Vagina (tissue), 2 donors: ENCODE measurements around the gene MYO1A.

Source experiments
- POLR2AphosphoS5 ChIP-seq, 2 donors: sonication (generic); formaldehyde crosslinking; IDR thresholded peaks; one replicate each; pipeline ENCODE4 v1.9.0; 2017; ENCODE audit warnings: antibody characterized with exemption in 2 of 2, mild to moderate bottlenecking in 2 of 2, low read depth in 1 of 2; ENCODE audit not compliant: insufficient read depth in 1 of 2
- TF ChIP-seq, protein P1 (sequence below), 3 experiments: fragments of 450-650 bp in 2 of 3; fragments of 200-600 bp in 1 of 3; sonication (generic) in 1 of 3; IDR thresholded peaks; one replicate each; pipeline ENCODE4 v1.5.1; 2017 to 2019; ENCODE audit warnings: antibody characterized with exemption in 3 of 3, mild to moderate bottlenecking in 2 of 3, moderate library complexity in 2 of 3

DNA sequence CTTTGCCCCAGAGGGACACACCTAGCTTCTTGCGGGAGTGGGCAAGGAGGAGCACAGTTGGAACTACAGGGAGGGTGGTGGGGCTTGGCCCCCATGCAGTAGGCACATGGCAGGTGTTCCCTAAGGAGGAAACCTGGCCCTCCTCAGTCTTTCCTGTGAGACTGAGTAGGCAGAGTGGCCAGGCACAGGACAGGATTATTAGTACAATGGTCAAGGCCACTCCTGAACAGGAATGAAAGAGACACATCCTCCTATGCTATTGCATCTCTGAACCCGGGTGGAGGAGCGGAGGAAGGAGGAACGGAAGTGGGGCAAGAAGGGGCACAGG is 846 bp downstream of the MYO1A start:
- no peak for TF ChIP-seq POLR2AphosphoS5 (IDR thresholded peaks at IDR 0.05; ENCODE audit: insufficient read depth in 1 of 2, low read depth in 1 of 2)
- TF ChIP-seq, protein P1, sequence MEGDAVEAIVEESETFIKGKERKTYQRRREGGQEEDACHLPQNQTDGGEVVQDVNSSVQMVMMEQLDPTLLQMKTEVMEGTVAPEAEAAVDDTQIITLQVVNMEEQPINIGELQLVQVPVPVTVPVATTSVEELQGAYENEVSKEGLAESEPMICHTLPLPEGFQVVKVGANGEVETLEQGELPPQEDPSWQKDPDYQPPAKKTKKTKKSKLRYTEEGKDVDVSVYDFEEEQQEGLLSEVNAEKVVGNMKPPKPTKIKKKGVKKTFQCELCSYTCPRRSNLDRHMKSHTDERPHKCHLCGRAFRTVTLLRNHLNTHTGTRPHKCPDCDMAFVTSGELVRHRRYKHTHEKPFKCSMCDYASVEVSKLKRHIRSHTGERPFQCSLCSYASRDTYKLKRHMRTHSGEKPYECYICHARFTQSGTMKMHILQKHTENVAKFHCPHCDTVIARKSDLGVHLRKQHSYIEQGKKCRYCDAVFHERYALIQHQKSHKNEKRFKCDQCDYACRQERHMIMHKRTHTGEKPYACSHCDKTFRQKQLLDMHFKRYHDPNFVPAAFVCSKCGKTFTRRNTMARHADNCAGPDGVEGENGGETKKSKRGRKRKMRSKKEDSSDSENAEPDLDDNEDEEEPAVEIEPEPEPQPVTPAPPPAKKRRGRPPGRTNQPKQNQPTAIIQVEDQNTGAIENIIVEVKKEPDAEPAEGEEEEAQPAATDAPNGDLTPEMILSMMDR (IDR thresholded peaks at IDR 0.05): no peak
